ENCODE measurements around the gene TPM2. TPM values are rescaled to one million over a fixed set of nuclear protein-coding genes. Genes with fewer than 3 reads are reported as not detected.

Gene TPM2
- polyA plus RNA-seq, 1 experiment, result 1,727 TPM

GRCh38 chr9:35734096-35734495 is 44.4 kb upstream of the TPM2 start:
- Histone ChIP-seq H3K4me3 (ENCODE audit: low read depth, low read length) (no peak overlapping the region), H3K36me3 (ENCODE audit: control insufficient read depth, insufficient read depth, low read length) (peaks cover 29% of the 10 kb centered on the region), H3K27me3 (ENCODE audit: control insufficient read depth, insufficient read depth, low read length) (no peaks in the 10 kb centered on the region)
- POLR2A ChIA-PET, result no interaction called here
- no peak for DNase-seq (ENCODE audit: low read depth)
- TF ChIP-seq CTCF (IDR thresholded peaks at IDR 0.05; ENCODE audit: insufficient read depth, low read depth, low read length), result no peak
- CTCF ChIA-PET, result interaction anchor here (0.7 to 5.8 kb wide), 6 partner anchors 8 to 185 kb away, joined by 3 to 78 read pairs (median 3); partner anchors contain the start of genes GBA2, MSMP and RGP1

GRCh38 chr9:35732800-35733541 is 43.2 kb upstream of the TPM2 start:
- Histone ChIP-seq H3K27me3 (ENCODE audit: control insufficient read depth, insufficient read depth, low read length) (no peaks in the 10 kb centered on the region), H3K4me3 (ENCODE audit: low read depth, low read length) (peak overlapping the region; percentile 83), H3K36me3 (ENCODE audit: control insufficient read depth, insufficient read depth, low read length) (peaks cover 25% of the 10 kb centered on the region)
- CTCF ChIA-PET, result interaction anchor here (1.0 to 6.5 kb wide), 9 partner anchors 21 to 129 kb away, joined by 3 to 74 read pairs (median 3); partner anchors contain the start of genes CCDC107, MSMP and RMRP
- POLR2A ChIA-PET, result interaction anchor here (0.5 to 1.8 kb wide), 7 partner anchors 14 to 664 kb away, joined by 3 to 24 read pairs (median 11); partner anchors contain the start of genes GBA2 and RGP1
- no peak for TF ChIP-seq CTCF (IDR thresholded peaks at IDR 0.05; ENCODE audit: insufficient read depth, low read depth, low read length)
- DNase-seq (ENCODE audit: low read depth), result no peak

GRCh38 chr9:35732185-35732799 is 42.6 kb upstream of the TPM2 start, which contains the start of the genes CREB3 and TLN1:
Gene CREB3 (plus strand): TSS chr9:35732666. CDS start chr9:35732773, 107 bp downstream.
Gene TLN1 (minus strand): TSS chr9:35732195. CDS start chr9:35725694, 6,501 bp downstream.
- Histone ChIP-seq H3K4me3 (ENCODE audit: low read depth, low read length) (peak within 1 kb of the TSS; percentile 83), H3K36me3 (ENCODE audit: control insufficient read depth, insufficient read depth, low read length) (peaks cover 21% of the 10 kb centered on the region), H3K27me3 (ENCODE audit: control insufficient read depth, insufficient read depth, low read length) (no peaks in the 10 kb centered on the region)
- ChIA-PET CTCF (interaction anchor here (1.0 to 6.5 kb wide), 14 partner anchors 22 to 128 kb away, joined by 3 to 74 read pairs (median 3); partner anchors contain the start of genes CCDC107, FAM221B, MSMP and RMRP), POLR2A (interaction anchor here (0.5 to 1.8 kb wide), 9 partner anchors 14 to 210 kb away, joined by 3 to 24 read pairs (median 6); partner anchors contain the start of genes GBA2, RGP1 and TPM2)
- TF ChIP-seq CTCF (IDR thresholded peaks at IDR 0.05; ENCODE audit: insufficient read depth, low read depth, low read length), result no peak
- DNase-seq (ENCODE audit: low read depth), result peak; percentile 96

GRCh38 chr9:35731415-35732184 is 41.9 kb upstream of the TPM2 start:
- POLR2A ChIA-PET, result interaction anchor here (0.5 to 1.8 kb wide), 8 partner anchors 15 to 398 kb away, joined by 3 to 13 read pairs (median 4); partner anchors contain the start of genes GBA2, RGP1 and TPM2
- CTCF ChIA-PET, result interaction anchor here (1.0 to 11.4 kb wide), 18 partner anchors 10 to 128 kb away, joined by 3 to 116 read pairs (median 3); partner anchors contain the start of genes CCDC107, FAM221B, MSMP and RMRP
- H3K36me3 ChIP-seq (ENCODE audit: control insufficient read depth, insufficient read depth, low read length), result peaks cover 14% of the 10 kb centered on the region
- DNase-seq (ENCODE audit: low read depth), result no peak
- H3K4me3 ChIP-seq (ENCODE audit: low read depth, low read length), result peak overlapping the region; percentile 83
- no peak for TF ChIP-seq CTCF (IDR thresholded peaks at IDR 0.05; ENCODE audit: insufficient read depth, low read depth, low read length)
- H3K27me3 ChIP-seq (ENCODE audit: control insufficient read depth, insufficient read depth, low read length), result no peaks in the 10 kb centered on the region

All from BJ (cell line).